Activated CD8-positive, alpha-beta memory T cell treated with anti-CD3 and anti-CD28 coated beads for 4 hours (primary cell): Measurements from ENCODE around the gene CYB561.

Experiments used
- DNase-seq, 2 donors: peaks; one replicate each; pipeline ENCODE4 v3.0.0-alpha.2; 2020; ENCODE audit warnings: low read depth in 2 of 2

CYB561 gene

GRCh38 chr17:63451150-63451549 lies 5.0 kb upstream of the CYB561 start:
- no peak for DNase-seq

DNA sequence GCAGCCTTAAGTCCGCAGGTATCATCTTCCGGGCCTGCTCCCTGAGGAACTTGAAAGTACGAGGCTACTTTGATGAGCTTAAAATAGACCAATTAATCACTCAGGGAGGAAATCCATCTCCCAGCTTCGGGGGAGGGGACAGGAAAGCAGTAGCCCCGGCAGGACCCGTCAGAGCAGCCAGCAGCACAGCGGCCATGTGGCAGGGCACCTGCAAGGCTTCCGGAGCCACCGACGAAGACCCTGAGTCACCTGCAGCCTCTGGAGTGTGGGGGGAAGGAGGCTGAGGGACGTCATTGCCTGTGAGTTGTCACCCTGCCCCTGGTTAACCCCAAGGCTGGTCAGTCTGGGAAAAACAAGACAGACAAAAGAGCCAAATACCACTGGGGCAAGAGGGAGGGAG lies 4.4 kb upstream of the CYB561 start:
- no peak for DNase-seq

GRCh38 chr17:63448655-63449054 lies 2.5 kb upstream of the CYB561 start:
- no peak for DNase-seq

- DNase-seq = no peak
Observed at GRCh38 chr17:63447471-63448009, 1.4 kb upstream of the CYB561 start.

- no peak for DNase-seq
Observed at GRCh38 chr17:63446753-63447470, 806 bp upstream of the CYB561 start.

GRCh38 chr17:63445571-63445953 lies 544 bp downstream of the CYB561 start:
- peak; percentile 58 to 63 for DNase-seq

GRCh38 chr17:63445065-63445464 lies 1.0 kb downstream of the CYB561 start:
- no peak for DNase-seq

- DNase-seq = no peak
Observed at GRCh38 chr17:63444457-63444856, 1.6 kb downstream of the CYB561 start.

DNA sequence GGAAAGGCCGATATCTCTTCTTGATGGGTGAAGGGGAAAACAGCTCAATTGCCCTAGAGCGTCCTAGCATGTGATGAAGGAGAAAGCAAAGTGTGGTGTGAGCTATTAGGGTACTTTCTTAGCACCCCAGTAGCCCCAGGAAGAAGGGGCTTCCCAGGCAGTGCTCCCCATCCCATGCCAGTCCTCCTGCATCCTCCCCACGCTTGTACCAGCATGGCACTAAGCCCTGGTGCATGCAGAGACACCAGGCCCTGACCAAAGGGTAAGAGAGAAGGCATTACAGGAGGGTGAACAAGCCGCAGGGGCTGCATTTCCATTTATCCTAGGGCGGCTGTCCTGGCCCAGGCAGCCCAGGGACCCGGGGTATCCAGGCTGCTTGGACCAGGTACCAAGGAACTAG lies 3.1 kb downstream of the CYB561 start:
- DNase-seq = no peak

- DNase-seq = no peak
Observed at GRCh38 chr17:63442549-63443035, 3.5 kb downstream of the CYB561 start.

DNA sequence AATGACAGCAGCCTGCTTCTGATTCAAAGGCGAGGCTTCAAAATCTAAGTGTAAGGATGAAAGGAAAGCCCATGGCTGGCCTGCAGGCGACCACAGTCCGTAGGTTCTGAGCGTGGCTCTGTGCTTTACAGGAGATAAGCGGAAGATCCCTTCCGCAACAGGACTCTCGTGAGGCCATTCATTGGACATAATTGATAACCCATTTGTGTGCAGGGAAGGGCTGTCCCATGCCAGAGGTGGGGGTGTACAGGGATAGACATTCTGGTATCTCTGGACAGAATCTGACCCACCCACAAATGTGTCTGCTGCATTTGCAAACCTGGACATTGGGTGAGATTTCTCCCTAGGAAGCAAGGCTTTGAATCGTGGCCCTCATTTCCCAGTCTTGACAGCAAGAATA lies 4.0 kb downstream of the CYB561 start:
- DNase-seq = no peak

- DNase-seq = no peak
Observed at GRCh38 chr17:63441654-63442053, 4.5 kb downstream of the CYB561 start.

DNA sequence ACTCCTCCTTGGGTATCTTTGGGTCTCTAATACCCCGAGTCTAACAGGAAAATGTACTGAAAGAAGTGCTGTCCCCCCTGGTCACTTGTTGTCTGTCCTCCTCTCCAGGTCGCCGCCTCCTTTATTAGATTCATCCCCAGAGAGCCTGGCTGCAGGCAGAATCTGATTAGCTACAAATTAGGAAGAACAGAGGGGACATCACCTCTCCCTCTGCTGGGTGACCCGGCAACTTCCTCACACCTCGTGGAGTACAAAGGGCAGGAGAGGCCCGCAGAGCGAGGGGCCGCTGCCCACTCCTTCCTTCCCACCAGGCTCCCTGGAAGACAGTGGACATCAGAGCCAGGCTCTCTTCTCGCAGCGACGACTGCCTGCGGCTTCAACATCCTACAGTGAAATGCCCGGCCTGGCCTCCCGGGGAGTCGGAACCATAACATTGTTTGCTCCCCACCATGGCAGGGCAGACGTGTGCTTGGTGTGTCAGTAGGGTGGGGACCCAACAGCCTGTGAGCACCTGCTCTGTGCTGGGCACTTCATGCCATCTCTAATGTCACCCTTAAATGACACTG lies 5.3 kb downstream of the CYB561 start:
- no peak for DNase-seq

- no peak for DNase-seq
Observed at GRCh38 chr17:63440127-63440769, 5.9 kb downstream of the CYB561 start.

DNA sequence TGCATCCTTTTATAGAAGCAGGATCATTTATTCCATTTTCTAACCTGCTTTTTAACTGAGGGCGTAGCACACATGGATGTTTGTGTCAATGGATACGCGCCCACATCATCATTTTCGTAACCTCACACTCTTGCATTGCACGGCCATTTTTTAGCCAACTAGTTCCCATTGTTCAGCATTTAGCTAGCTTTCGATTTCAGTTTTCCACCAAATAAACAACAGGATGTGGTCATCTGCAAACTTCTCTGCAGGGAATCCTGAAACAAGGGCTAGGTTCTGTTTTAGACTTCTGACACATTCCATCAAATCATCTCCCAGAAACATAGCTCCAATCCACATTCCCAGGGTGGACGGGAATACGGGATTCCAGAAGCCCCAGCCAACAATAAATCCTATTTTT lies 6.4 kb downstream of the CYB561 start:
- no peak for DNase-seq

- no peak for DNase-seq
Observed at GRCh38 chr17:63438092-63439051, 7.7 kb downstream of the CYB561 start.

DNA sequence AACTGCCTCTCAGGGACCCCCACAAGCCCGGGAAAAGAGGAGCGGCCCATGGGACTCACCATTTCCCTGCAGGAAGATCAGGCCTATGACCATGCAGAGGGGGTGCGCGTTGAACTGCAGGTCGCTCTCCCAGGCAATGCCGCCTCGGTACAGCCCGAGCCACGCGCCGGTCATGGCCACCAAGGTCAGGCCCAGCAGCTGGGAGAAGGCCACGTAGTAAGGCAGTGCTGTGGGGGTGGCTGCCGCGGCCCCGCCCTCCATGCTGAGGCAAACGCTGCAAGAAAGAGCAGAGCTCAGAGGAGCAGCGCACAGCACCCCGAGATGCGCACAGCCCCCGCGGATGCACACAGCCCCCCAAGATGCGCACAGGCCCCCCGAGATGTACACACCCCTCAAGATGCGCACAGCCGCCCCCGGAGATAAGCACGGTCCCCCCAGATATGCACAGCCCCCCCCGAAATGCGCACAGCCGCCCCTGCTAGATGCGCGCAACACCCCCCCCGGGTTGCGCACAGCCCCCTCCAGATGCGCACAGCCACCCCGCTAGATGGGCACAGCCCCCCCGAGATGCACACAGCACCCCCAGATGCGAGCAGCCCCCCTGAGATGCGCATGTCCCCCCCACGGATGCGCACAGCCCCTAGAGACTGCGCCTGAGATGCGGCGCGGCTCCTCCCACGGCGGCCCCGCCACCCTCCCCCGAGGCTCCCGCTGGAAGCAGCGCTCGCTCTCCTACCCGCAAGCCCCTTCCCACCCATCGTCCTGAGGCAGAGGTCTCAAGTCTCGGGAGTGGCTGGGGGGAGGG lies 8.6 kb downstream of the CYB561 start:
- DNase-seq = no peak

DNA sequence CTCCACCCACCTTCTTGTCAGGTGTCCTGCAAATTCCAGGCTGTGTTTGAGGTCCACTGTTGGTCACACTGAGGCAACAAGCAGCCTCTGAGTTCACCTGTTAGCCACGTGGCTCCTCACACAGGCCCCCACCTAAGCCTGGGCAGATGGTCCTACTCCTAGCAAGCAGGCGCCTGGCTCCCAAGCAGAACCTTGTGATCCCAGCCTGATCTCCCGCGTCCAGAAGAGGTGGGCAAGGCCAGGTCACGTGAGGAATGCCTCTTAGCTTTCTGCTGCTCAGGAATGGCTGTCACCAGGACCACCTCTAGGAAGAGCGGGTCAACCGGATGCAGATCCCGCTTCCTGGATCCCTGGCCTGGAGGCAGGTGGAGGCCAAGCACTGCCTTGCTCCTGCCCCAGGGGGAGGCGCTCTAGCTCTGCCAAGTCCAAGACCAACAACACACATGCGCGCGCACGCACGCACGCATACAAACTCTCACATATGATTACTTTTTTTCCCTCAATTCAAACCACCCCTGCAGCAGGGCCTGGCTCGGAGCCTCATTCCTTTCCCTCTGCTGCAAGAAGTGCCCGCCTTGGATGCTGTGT lies 9.5 kb downstream of the CYB561 start:
- DNase-seq = no peak

GRCh38 chr17:63435681-63436522 lies 10.2 kb downstream of the CYB561 start:
- no peak for DNase-seq
